ENCODE measurements around the gene CASP3.
A peak's percentile ranks its signal among the peaks of the same experiment; 100 is the strongest.
"Not testable (repeated sequence)": the region's sequence is repeated elsewhere in the genome, so short reads cannot be mapped to it uniquely, and the experiment has no call there.

CASP3 gene

DNA sequence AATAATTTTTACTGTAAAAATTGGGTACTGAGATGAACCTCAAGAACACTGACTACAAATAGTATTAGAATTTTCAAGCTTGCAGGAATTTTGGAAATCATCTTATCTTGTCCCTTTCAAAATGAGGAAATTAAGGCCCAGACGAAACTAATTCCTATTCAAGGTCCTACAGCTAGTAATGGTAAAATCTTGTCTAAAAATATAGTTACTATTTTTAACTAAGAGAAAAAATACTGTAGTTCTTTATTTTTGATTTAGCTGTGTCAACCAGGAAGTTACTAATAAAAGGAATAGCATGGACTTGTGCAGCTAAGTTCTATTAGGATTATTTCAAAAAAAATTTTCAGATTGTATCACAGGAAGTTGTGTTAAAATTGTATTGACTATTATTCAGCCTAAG, 13.0 kb upstream of the CASP3 start:
- DNase-seq, result no peak

GRCh38 chr4:184660978-184661377, 11.7 kb upstream of the CASP3 start:
- DNase-seq, result no peak

DNA sequence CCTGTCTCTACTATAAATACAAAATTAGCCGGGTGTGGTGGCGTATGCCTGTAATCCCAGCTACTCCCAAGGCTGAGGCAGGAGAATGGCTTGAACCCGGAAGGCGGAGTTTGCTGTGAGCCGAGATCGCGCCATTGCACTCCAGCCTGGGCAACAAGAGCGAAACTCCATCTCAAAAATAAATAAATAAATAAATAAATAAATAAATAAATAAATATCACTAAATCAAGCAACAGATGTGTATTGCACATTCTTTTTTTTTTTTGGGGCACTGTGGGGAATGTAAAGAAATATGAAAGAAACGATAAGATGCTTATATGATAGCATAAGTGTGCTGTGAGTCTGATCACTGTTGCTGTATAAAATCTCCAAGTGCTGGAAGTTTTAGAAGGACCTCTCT, 8.6 kb upstream of the CASP3 start:
- not testable (repeated sequence) for DNase-seq

DNA sequence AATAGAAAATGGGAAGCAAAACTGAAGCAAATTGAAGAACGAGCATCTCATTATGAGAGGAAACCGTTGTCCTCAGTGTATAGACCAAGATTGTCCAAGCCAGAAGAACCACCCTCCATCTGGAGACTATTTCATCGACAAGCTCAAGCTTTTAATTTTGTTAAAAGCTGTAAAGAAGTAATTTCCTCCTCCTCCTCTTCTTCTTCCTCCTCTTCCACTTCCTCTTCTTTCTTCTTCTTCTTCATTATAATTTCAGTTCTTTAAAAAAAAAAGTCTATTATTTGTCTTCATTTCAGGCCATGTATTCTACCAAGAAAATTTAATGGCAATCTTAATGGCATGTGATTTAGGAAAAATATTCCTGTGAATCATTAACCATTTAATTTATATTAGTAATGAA, 7.9 kb upstream of the CASP3 start:
- DNase-seq, result no peak

DNA sequence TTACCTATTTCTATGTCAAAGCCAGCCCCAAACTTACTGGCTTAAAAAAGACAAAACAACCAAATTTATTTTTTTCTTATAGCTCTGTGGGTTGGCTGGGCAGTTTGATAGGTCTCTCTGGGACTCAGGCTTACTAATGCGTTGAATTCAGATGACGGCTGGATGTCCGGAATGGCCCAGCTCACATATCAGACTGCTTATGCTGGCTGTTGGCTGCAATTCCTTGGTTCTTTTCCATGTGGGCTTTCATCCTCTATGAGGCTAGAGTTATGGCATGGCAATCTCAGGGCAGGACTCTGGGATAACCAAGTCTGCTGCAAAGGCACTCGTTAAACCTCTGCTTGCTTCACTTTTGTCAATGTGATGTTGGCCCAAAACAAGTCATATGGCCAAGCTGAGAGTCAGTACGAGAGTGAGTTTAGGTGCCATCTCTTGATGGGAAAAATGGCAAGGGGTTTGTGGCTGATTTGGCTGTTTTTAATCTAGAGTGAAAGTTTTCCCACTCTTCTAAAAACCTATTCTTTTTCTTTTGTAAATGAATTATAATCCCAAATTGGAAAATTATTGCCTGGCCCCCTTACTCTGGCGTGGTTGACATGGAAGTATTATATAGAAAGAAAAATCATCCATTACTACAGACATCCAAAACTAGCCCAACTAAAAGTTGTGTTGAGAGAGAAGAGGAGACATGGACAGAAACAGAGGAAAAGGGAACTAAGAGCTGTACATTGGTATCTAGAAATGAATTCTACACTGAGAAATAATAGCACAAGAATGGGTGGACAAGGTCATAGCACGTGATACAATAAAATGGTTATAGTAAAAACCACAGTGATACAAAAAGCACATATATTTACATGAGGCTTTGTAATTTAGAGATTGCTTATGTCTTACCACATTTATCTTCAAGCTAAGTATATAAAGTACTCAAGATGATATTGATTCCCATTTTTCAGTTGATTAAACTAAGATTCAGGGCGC, 6.9 kb upstream of the CASP3 start:
- no peak for DNase-seq

DNA sequence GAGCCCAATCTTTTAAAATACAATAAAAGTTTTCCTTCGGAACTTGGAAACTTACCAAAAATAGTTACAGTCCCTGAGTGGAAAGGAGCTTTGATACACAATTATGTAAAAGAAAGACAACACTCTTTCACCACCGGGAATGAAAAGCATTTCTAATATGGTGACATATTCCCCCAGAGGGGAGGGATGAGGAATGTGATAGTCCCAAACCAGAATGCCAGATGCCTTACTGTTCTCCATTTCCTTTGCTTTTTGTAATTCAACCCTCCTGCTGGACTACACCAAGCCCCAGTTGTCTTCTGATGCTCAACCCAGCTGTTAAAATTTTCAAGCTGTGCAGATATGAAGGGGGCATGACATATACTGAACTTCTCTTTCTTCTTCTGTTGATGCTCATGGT, 4.4 kb upstream of the CASP3 start:
- no peak for DNase-seq

DNA sequence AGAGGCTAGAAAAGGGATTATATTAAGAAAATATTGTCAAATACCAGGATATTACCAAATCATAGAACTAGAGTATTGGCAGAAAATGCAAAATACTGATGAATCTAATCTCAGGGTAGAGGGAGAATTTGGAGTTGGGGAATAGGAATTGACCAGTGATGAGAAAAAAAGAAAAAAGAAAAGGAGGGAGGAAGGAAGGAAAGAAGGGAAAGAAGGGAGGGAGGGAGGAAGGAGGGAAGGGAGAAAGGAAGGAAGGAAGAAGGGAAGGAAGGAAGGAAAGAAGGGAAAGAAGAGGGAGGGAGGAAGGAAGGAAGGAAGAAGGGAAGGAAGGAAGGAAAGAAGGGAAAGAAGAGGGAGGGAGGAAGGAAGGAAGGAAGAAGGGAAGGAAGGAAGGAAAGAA, 3.4 kb upstream of the CASP3 start:
- DNase-seq, result not testable (repeated sequence)

GRCh38 chr4:184651899-184652298, 2.7 kb upstream of the CASP3 start:
- DNase-seq, result no peak

DNA sequence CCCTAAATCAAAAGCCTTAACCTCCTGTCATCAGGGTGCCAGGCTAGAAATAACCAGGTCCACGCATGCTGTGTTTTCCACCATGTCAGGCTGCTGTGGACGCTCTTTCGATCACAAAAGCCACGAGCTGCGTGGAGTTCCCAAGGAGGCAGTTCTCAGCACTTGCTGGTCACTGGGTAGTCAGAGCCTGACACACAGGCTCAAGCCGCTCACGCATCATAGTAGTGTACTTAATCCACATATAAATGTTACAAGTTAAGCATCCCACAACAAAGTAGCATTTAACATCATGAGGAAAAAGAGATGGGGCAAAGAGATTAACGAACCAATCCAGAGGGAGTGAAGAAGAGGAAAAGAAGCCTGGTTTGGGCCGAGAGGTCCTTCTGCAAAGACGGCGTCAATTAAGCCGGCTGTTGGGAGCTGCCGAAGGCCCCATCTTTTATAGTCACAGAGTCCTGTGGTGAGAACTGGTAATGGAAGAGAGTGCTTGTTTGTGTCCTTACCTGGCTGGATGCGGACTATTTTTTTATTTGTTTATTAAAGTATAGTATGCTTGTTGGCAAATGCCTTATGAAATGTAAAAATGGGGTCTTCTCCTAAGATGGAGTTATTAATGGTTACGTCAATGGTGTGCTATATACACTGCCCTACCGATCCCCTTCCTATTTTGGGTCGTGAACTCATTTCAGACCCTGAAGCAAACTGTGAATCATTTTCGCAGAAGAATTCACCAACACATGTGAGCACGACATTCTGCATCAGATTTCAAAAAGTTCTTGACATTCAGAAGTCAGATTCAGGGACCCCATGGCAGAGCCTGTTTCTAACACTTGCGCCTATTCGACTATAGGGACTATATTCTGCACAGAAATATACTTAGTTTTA, 966 bp upstream of the CASP3 start:
- no peak for DNase-seq

- DNase-seq, result peak; percentile 28
Observed at GRCh38 chr4:184648313-184649025, 778 bp downstream of the CASP3 start.

DNA sequence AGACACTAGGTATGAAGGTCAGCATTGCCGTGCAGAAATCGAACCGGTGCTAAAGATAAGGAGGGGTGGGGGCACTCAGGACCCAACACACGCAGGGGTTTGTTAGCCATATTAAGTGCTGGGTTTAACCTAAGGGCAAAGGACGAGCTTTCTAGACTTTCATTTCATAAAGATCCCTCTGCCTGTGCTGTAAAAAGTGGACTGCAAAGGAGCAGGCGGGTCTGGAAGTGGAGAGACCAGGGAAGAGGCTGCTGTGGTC, 1.3 kb downstream of the CASP3 start:
- no peak for DNase-seq

- no peak for DNase-seq
Observed at GRCh38 chr4:184647266-184648053, 1.8 kb downstream of the CASP3 start.

- DNase-seq, result no peak
Observed at GRCh38 chr4:184645904-184646610, 3.2 kb downstream of the CASP3 start.

GRCh38 chr4:184644553-184645307, 4.5 kb downstream of the CASP3 start:
- DNase-seq, result no peak

GRCh38 chr4:184643731-184644130, 5.5 kb downstream of the CASP3 start:
- no peak for DNase-seq

DNA sequence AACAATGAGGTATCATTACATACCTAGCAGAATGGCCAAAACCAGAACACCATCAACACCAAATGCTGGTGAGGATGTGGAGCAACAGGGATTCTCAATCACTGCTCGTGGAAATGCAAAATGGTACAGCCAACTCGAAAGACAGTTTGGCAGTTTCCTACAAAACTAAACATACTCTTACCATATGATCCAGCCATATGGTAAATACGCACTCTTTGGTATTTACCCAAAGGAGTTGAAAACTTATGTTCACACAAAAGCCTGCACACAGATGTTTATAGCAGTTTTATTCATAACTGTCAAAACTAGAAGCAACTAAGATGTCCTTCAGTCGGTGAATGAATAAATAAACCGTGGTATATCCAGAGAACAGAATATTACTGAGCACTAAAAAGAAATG, 7.8 kb downstream of the CASP3 start:
- no peak for DNase-seq

- no peak for DNase-seq
Observed at GRCh38 chr4:184641022-184641421, 8.2 kb downstream of the CASP3 start.

GRCh38 chr4:184636897-184637296, 12.3 kb downstream of the CASP3 start:
- no peak for DNase-seq

- DNase-seq, result no peak
Observed at GRCh38 chr4:184636144-184636543, 13.1 kb downstream of the CASP3 start.

GRCh38 chr4:184635381-184635780, 13.9 kb downstream of the CASP3 start:
- no peak for DNase-seq

DNA sequence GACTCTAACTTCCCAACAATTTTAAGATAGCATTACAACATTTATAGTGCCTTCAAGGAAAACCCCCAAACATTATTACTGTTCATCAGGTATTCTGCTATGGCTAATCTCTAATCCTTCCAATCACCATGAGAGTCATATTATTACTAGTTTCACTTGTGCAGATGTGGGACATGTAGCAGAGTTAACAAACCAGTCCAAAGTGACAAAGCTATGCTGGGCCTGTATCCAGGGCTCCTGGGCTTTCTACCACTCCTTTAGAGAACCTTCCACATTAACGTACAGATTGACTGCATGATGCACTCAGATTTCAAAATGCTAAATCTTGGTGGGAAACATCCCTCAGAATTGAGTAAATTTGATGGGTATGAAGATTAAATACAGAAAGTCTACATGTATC, 16.4 kb downstream of the CASP3 start:
- DNase-seq, result no peak
